ELF-1 (cell line): ENCODE results near the gene KIAA1671.

ENCODE experiments used
- DNase-seq: peaks from one replicate; pipeline ENCODE4 v3.0.0-alpha.2; 2016; ENCODE audit warnings: low read depth, low spot score

The KIAA1671 gene

DNA sequence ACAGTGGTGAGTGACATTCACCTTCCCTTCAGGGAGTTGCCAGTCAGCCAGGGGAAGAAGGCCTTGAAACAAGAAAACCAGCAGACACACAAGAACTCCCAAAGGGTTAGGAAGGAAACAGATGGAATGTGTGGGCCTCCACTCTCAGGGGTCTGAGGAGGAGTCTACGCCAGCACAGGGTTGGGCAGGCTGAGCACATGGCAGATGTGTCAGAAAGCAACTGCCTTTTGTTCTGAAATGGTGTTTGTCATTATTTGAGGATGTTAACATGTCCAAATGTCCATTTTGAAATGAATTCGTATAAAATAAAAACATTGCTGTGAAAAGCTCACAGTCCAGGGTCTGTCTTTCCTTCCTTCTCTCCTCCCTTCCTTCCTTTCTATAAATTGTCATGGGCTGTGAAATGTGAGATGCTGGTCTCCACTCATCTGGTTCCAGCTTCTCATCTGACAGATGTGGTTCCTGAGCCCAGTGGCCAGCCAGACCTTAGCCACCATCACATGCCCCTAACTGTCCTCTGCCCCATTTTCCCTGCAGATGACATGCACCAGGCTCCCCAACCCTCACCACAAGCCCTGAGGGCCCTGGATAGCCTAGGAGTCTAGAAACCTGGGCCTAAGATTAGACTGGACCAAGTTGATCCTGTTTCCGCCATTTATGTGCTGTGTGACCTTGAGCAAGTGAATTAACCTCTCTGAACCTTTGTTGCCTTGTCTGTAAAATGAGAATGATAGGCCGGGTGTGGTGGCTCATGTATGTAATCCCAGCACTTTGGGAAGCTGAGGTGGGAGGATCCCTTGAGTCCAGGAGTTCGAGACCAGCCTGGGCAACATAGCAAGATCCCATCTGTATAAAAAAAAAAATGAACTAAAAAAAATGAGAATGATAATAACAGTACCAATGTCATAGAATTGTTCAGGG, 190.9 kb downstream of the KIAA1671 start:
- no peak for DNase-seq

DNA sequence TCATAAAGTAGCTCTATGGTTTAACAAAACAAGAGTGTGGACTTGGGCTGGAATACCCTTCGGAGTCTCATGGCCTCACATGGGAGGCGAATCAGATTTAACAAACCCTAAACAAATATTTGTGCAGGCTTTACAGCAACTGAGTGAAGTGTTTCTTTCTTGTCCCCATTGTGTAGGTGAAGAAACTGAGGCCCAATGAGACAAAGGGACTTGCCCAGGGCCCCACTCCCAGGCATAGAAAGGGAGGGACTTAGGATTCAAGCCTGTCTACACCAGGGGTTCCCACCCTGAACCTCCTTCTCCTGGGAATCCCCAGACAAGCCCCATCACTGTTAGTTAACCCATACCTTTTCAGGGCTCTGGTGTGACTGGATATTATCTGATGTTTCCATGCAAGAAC, 192.0 kb downstream of the KIAA1671 start:
- no peak for DNase-seq

DNA sequence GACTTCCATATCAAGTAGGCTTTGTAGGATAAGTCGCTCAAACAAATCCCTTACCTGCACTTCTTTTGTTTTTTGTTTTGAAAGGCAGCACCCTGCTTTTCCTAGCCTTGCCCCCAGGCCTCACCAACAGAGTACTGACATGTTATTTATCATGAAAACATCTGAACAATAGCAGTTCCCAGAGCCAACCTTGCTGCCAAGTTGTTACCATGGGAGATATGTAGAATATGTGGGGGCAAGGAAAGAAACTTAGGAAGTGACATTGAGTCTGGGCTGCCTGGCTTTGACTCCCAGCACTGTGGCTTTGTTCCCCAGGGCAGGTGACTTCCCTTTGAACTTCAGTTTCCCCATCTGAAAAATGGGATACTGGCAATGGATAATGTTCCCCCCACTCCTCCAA, 193.8 kb downstream of the KIAA1671 start:
- DNase-seq, result peak; percentile 30

GRCh38 chr22:25146906-25147641, 194.6 kb downstream of the KIAA1671 start:
- DNase-seq, result no peak

- no peak for DNase-seq
Measured at GRCh38 chr22:25147642-25147928, 195.1 kb downstream of the KIAA1671 start.

GRCh38 chr22:25148149-25148691, 195.7 kb downstream of the KIAA1671 start:
- peak; percentile 25 for DNase-seq

DNA sequence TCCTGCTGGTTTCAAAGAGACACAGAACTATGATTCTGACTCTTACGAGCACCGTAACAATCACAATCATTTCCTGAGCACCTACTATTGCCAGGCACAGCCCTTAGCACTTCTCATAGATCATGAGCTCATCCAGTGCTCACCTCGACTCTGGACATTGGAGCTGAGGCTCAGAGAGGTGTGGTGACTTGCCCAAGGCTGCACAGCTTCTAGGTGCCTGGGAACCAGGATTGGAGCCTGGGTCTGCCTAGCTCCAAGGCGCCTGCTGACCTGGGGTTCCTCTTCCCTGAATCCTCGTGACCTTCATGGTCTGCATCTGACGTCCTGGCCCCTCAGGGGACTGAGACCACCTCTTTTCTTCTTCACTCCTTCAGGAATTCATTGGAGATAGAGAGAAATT, 196.5 kb downstream of the KIAA1671 start:
- no peak for DNase-seq

DNA sequence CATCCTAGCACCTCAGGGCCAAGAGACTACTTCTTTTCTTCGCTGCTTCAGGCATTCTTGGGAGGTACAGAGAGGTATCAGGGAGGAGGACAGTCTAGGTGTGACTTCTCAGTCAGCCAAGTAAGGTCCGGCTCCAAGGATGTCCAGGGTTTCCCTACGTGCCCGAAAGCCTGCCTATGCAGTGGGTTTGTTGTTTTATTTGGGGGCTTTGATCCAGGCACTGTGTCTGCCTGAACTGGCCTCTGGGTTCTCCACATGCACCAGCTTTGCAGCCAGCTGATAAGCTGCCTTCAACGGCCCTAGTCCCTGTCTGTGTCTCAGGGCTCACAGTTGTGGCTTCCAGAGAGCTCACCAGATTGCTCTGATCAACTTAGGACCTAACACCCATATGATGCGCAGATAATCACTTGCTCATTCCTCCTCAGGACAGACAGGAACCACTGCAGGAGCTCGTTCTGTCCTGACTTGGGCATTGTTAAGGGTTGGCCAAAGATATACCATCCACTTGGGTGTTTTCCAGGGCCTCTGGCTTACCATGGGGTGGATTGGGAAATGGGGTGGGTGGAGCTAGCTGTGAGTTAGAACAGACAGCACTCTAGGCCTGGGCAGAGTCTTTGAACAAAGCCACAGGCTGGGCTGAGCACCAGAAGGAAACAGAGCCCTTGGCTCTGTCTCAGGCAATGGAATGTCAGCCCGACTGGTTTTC, 201.6 kb downstream of the KIAA1671 start:
- DNase-seq, result peak; percentile 89

DNA sequence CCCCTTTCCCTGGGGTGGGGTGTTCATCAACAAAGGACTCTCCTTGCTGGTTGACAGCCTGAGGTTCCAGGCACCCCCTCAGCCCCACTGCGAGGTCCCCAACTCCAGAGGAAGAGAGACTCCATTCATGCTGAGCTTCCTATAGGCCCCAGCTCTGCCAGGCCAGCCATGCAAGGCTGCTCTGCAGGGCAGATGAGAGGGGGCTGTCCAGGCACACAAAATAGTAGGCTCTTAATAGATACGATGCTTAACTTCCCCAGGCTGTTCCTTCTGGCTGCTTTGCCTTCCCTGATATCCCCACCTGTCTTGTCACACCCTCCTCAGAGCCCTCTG, 202.1 kb downstream of the KIAA1671 start:
- DNase-seq, result no peak

DNA sequence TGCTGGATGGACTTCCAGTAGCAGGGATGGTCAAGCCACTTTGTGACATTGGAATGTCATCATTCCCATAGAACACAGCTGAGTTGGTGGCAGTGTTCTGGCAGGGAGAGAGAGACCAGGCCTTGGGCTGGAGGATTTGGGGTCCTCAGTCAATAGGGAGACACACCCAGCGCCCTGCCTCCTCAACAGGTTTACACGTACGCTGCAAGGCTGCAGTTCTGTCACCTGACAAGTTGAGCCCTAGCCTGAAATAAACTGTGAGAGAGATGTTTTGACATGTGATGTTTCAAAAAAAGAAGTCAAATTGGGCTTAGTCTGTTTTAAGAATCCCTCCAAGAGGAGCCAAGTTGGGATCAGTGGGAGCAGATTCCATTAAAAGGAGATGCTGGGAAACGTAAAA, 204.2 kb downstream of the KIAA1671 start:
- DNase-seq, result no peak

DNA sequence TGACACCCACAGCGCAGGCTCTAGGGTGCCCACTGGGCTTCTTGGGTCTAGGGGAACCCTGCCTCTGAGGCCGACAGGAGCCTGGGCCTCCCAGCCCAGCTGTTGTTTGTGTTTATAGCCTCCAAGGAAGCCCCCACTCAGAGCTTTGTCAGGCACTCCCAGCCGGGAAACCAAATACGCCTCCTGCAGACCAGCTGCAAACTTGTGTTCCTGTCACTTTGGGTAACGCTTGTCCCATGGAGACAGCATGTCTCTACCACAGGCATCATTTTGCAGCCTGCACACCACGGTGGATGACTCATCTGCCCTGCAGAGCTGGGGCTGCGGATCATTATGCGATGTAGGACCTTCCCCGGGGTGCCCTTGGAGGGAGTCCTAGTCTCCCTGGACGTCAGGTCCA, 206.5 kb downstream of the KIAA1671 start:
- DNase-seq, result no peak

DNA sequence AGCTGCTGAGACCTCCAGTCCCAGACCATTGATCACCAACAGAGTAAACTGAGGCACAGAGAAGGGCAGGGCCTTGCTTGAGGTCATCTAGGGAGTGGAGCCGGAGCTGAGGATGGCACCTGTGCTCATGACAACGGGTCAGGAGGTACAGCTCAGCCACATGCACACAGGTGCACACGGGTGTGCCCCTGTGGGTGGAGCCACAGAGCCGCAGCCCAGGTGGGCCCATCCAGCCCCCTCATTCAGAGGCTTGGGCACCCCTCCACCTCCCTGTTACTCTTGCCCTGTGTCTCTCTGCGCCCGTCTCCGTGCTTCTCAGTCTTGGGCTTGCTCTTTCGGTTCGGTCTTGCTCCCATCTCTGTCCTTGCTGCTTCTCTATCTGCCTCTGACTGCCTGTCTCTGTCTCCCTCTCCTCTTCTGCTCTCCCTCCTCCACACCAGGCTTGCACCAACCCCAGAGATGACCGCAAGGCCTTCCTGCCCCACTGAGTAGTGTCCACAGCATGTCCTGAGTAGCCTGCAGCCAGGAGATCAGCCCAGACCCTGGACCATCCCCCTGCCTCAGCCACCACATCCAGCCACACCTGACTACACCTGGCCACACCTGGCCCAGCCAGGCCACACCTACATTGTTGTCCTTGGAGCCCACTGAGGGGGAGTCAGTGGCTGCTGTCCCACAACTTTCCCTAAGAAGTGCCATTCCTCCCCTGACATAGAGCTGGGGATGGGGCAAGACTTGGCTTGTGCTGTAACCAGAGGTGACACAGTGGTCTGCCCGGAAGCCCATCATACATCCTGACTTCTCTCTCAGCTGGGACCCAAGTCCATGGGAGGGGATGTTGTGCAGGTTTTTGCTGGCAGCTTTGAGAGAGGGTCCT, 207.8 kb downstream of the KIAA1671 start:
- no peak for DNase-seq

- DNase-seq, result no peak
Measured at GRCh38 chr22:25161017-25161915, 208.8 kb downstream of the KIAA1671 start.

DNA sequence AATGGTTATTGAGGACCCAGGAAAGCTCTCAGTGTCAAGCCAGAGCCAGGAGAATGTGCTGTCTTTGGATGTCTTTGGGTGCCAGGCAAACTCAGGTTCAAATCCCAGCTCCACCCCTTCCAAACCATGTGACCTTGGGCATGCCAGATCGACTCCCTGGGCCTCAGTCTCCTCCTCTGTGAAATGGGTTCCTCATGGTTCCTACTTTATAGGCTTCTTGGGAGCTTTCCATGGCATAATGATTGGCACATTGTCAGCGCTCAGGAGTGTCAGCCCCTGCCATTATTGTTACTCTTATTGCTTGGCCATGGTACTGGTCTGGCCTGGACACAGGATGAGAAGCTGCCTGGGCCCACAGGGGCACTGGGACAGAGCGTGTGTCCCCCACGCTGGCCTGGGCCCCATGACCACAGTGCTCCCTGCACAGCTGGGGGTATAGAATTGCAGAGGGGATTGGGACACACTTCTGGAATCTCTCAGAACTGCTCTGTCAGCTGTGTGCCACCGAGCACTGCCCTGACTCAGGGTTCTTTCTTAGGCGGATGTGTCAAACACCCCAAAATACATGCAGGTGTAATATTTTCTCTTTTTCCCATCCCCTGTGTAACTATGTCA, 209.5 kb downstream of the KIAA1671 start:
- DNase-seq, result no peak

GRCh38 chr22:25162561-25162960, 210.0 kb downstream of the KIAA1671 start:
- no peak for DNase-seq

- no peak for DNase-seq
Measured at GRCh38 chr22:25165785-25166184, 213.3 kb downstream of the KIAA1671 start.

DNA sequence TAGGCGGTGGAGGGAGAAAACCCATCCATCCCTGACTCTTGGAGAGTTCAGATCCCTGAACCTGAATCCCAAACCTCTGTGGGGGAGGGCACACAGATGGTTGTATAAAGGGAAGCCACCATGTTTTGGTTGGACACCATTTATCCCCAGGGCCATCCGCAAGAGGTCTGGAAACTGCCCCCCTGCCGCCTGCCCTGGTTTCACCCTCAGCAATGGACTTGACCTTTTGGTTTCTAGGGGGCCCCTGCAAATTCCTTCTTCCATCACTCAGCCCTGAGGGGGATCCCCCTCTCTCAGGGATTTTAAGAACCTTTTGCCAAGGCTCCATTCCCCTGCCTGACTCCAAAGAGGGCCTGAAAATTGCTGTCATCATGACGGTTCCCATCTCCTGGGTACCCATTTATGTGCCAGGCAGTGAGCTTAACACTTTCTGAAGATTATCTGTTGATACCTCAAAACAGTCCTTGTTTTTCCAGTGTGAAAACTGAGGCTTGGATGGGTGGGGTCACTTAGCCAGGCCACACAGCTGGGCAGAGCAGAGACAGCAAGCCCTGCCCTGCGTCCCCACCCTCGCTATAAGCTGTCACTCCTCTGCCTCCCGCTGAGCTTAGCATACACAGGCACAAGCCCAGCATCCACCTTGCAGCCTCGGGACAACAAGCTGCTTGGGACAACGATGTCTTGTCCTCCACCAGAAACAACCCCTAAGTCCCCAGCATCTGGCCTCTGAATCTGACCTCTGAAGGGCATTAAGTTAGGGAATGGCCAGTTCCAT, 213.9 kb downstream of the KIAA1671 start:
- DNase-seq, result peak; percentile 28

GRCh38 chr22:25167082-25167481, 214.6 kb downstream of the KIAA1671 start:
- DNase-seq, result no peak
